Measurements from ENCODE around the gene SMPD3.

DNA sequence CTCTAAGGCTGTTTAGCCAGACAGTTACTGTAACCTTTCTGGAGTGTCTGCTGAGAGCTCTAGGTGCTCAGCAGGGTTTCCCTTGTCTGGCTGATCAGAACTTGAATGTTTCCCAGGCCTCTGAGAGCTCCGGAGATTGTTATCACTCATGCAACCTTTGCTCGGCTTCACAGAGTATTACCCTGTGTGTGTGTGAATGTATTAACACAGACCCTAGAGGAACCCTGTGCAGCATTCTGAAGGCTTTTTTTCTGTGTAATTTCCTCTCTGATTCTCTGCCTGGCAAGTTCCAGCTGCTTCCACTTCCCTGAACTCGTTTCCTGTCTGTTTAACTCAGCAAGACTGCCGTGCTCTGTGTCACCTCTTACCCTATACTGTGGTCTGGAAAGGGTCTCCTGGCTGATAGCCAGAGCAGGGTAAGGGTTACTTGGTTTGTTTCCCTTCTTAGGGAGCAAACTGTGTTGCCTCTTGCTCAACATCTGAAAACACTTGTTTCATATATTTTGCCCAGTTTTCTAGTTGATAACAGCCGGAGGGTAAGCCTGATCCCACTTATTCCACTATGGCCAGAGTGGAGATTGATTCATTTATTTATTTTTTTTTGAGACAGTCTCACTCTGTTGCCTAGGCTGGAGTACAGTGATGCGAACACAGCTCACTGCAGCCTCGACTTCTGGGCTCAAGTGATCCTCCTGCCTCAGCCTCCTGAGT lies 115.7 kb downstream of the SMPD3 start:
- TF ChIP-seq, protein P1, sequence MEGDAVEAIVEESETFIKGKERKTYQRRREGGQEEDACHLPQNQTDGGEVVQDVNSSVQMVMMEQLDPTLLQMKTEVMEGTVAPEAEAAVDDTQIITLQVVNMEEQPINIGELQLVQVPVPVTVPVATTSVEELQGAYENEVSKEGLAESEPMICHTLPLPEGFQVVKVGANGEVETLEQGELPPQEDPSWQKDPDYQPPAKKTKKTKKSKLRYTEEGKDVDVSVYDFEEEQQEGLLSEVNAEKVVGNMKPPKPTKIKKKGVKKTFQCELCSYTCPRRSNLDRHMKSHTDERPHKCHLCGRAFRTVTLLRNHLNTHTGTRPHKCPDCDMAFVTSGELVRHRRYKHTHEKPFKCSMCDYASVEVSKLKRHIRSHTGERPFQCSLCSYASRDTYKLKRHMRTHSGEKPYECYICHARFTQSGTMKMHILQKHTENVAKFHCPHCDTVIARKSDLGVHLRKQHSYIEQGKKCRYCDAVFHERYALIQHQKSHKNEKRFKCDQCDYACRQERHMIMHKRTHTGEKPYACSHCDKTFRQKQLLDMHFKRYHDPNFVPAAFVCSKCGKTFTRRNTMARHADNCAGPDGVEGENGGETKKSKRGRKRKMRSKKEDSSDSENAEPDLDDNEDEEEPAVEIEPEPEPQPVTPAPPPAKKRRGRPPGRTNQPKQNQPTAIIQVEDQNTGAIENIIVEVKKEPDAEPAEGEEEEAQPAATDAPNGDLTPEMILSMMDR (IDR thresholded peaks at IDR 0.05): no peak
- TF ChIP-seq POLR2AphosphoS5 (IDR thresholded peaks at IDR 0.05; ENCODE audit: low read depth, low read length): no peak
- TF ChIP-seq, protein P2, sequence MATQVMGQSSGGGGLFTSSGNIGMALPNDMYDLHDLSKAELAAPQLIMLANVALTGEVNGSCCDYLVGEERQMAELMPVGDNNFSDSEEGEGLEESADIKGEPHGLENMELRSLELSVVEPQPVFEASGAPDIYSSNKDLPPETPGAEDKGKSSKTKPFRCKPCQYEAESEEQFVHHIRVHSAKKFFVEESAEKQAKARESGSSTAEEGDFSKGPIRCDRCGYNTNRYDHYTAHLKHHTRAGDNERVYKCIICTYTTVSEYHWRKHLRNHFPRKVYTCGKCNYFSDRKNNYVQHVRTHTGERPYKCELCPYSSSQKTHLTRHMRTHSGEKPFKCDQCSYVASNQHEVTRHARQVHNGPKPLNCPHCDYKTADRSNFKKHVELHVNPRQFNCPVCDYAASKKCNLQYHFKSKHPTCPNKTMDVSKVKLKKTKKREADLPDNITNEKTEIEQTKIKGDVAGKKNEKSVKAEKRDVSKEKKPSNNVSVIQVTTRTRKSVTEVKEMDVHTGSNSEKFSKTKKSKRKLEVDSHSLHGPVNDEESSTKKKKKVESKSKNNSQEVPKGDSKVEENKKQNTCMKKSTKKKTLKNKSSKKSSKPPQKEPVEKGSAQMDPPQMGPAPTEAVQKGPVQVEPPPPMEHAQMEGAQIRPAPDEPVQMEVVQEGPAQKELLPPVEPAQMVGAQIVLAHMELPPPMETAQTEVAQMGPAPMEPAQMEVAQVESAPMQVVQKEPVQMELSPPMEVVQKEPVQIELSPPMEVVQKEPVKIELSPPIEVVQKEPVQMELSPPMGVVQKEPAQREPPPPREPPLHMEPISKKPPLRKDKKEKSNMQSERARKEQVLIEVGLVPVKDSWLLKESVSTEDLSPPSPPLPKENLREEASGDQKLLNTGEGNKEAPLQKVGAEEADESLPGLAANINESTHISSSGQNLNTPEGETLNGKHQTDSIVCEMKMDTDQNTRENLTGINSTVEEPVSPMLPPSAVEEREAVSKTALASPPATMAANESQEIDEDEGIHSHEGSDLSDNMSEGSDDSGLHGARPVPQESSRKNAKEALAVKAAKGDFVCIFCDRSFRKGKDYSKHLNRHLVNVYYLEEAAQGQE (IDR thresholded peaks at IDR 0.05; ENCODE audit: insufficient read depth in 1 of 2, low read depth in 2 of 2, low read length in 1 of 2): no peak
